Measurements from ENCODE around the gene MRS2.

MRS2 gene

GRCh38 chr6:24458941-24459340 is 56.2 kb downstream of the MRS2 start:
- no peak overlapping the region for H3K27ac ChIP-seq
- DNase-seq (ENCODE audit: low read depth, low spot score) = no peak

GRCh38 chr6:24460966-24461365 is 58.2 kb downstream of the MRS2 start:
- H3K27ac ChIP-seq = no peak overlapping the region
- DNase-seq (ENCODE audit: low read depth, low spot score) = no peak

DNA sequence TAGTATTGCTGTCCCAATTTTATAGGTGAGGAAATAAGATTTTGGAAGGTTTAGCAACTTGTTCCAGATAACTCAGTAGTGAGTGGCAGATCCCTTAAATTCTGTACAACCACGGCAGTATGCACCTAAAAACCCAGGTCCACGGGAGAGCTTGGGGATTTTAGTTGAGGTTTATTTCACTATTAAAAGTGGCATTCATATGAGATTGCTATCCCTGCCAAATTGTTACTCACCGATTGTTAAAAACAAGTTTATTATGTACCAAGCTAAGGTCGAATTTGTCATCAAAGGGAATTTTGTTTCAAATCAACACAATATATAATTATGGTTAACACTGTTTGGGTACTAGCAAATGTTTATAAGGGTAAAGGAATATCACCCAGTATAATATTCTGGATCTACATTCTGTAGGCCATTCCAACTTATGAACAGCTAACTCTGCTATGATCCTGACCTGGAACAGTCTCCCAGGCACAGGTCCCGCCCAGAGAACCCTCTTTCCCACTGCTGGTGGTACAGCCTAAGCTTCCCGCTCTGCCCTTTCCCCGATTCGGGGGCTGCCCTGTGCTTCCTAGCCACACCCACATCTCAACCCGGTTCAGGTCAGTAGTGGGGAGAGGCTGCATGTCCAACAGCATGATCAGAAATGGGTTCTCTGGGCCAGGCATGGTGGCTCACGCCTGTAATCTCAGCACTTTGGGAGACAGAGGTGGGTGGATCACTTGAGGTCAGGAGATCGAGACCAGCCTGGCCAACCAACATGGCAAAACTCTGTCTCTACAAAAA is 61.7 kb downstream of the MRS2 start:
- DNase-seq (ENCODE audit: low read depth, low spot score) = no peak
- no peak overlapping the region for H3K27ac ChIP-seq

GRCh38 chr6:24469811-24470210 is 67.1 kb downstream of the MRS2 start:
- H3K27ac ChIP-seq = no peak overlapping the region
- DNase-seq (ENCODE audit: low read depth, low spot score) = no peak

- H3K27ac ChIP-seq = no peak overlapping the region
- no peak for DNase-seq (ENCODE audit: low read depth, low spot score)
These were observed 69.4 kb downstream of the MRS2 start for GRCh38 chr6:24472181-24472580.
